Testis (tissue), 3 donors: ENCODE measurements around the gene ABCA12. TPM values are rescaled to one million over a fixed set of nuclear protein-coding genes. Genes with fewer than 3 reads are reported as not detected.

Experiments used
- DNase-seq: peaks from one replicate; pipeline ENCODE4 v3.0.0-alpha.2; 2019
- H3K27ac ChIP-seq, 2 donors: fragments of 200-600 bp; sonication (generic); one replicate each; pipeline ENCODE4 v1.5.1; 2019
- H3K27me3 ChIP-seq: fragments of 200-600 bp; sonication (generic); one replicate; pipeline ENCODE4 v1.5.1; 2019
- H3K36me3 ChIP-seq: fragments of 200-600 bp; sonication (generic); one replicate; pipeline ENCODE4 v1.5.1; 2017; ENCODE audit warnings: low read depth; ENCODE audit errors: missing control alignments
- H3K4me1 ChIP-seq: fragments of 200-600 bp; sonication (generic); one replicate; pipeline ENCODE4 v1.5.1; 2019
- H3K4me3 ChIP-seq, 2 donors: fragments of 200-600 bp; sonication (generic); one replicate each; pipeline ENCODE4 v1.5.1; 2017 to 2019
- H3K9me3 ChIP-seq: fragments of 200-600 bp; sonication (generic); one replicate; pipeline ENCODE4 v1.5.1; 2017
- CTCF ChIP-seq, 3 experiments: fragments of 450-650 bp in 2 of 3; fragments of 200-600 bp in 1 of 3; sonication (generic) in 1 of 3; IDR thresholded peaks; one replicate each; pipeline ENCODE4 v1.5.1; 2016 to 2019; ENCODE audit warnings: antibody characterized with exemption in 3 of 3, mild to moderate bottlenecking in 2 of 3, moderate library complexity in 1 of 3
- POLR2A ChIP-seq: fragments of 450-650 bp; IDR thresholded peaks from one replicate; pipeline ENCODE4 v1.6.1; 2017; ENCODE audit warnings: antibody characterized with exemption, mild to moderate bottlenecking, moderate library complexity
- WGBS, 2 donors: methylation state at CpG; one replicate each; pipeline ENCODE4 v1.1.5; 2018; 5-methylcytosine and 5-hydroxymethylcytosine counted together
- intact Hi-C: fragments of 100-400 bp; cut with DNase I; formaldehyde crosslinking; loops from one replicate; pipeline ENCODE4 v1.15.1; 2023; ENCODE audit warnings: low total_unique reads
- polyA plus RNA-seq: library from polyadenylated mRNA; stranded (reverse); fragments of 350-450 nt; fragmentation: Illumina TruSeq; extraction: RNeasy Lipid Tissue Mini Kit (QIAGEN cat#74804); gene quantifications from one replicate; pipeline ENCODE4 v1.2.3, GENCODE V29; 2014; ENCODE audit warnings: low read depth, low replicate concordance; ENCODE audit not compliant: insufficient read depth
- total RNA-seq, 2 donors: library from RNA; depleted of rRNA; stranded (reverse); fragments of >200 nt; gene quantifications; one replicate each; pipeline ENCODE4 v1.2.3, GENCODE V29; 2016

Gene ABCA12
- total and polyA plus RNA-seq, 3 donors from 2014 or later: 1.4 to 1.8 (median 1.6) TPM

- Histone ChIP-seq H3K36me3 (no peaks in the 10 kb centered on the region), H3K4me3 (no peak overlapping the region), H3K27me3 (no peaks in the 10 kb centered on the region), H3K4me1 (no peaks in the 10 kb centered on the region), H3K27ac (no peak overlapping the region), H3K9me3 (no peaks in the 10 kb centered on the region)
- WGBS, 2 donors: 90 to 93% methylated on average over 6 of the region's 6 CpGs
- DNase-seq: no peak
- intact Hi-C loops: no loop called here
- TF ChIP-seq CTCF (IDR thresholded peaks at IDR 0.05) (no peak), POLR2A (no peak)
Observed at GRCh38 chr2:215098875-215099274, 39.6 kb downstream of the ABCA12 start.

- no peaks in the 10 kb centered on the region for H3K4me1 ChIP-seq
- no peaks in the 10 kb centered on the region for H3K9me3 ChIP-seq
- H3K4me3 ChIP-seq: no peak overlapping the region
- TF ChIP-seq POLR2A (no peak), CTCF (IDR thresholded peaks at IDR 0.05) (no peak)
- H3K27ac ChIP-seq: no peak overlapping the region
- no peak for DNase-seq
- no peaks in the 10 kb centered on the region for H3K27me3 ChIP-seq
- no peaks in the 10 kb centered on the region for H3K36me3 ChIP-seq
- intact Hi-C loops: no loop called here
- WGBS, 2 donors: 92 to 93% methylated on average over 5 of the region's 5 CpGs
Observed at GRCh38 chr2:215084080-215084479, 54.3 kb downstream of the ABCA12 start.

- Histone ChIP-seq H3K36me3 (no peaks in the 10 kb centered on the region), H3K4me3 (no peak overlapping the region), H3K4me1 (no peaks in the 10 kb centered on the region), H3K27me3 (no peaks in the 10 kb centered on the region), H3K9me3 (no peaks in the 10 kb centered on the region), H3K27ac (no peak overlapping the region)
- intact Hi-C loops: no loop called here
- 90 to 91% methylated on average over 4 of the region's 4 CpGs for WGBS, 2 donors
- TF ChIP-seq CTCF (IDR thresholded peaks at IDR 0.05) (no peak), POLR2A (no peak)
- no peak for DNase-seq
Observed at GRCh38 chr2:215083146-215083545, 55.3 kb downstream of the ABCA12 start.

- Histone ChIP-seq H3K9me3 (no peaks in the 10 kb centered on the region), H3K4me3 (no peak overlapping the region), H3K27me3 (no peaks in the 10 kb centered on the region), H3K27ac (no peak overlapping the region), H3K4me1 (no peaks in the 10 kb centered on the region), H3K36me3 (no peaks in the 10 kb centered on the region)
- no peak for TF ChIP-seq CTCF (IDR thresholded peaks at IDR 0.05)
- TF ChIP-seq POLR2A: no peak
- intact Hi-C loops: no loop called here
- no peak for DNase-seq
Observed at GRCh38 chr2:215082446-215082845, 56.0 kb downstream of the ABCA12 start.

- H3K27ac ChIP-seq: no peak overlapping the region
- TF ChIP-seq CTCF (IDR thresholded peaks at IDR 0.05): no peak
- no peak for TF ChIP-seq POLR2A
- no peaks in the 10 kb centered on the region for H3K9me3 ChIP-seq
- WGBS, 2 donors: 66 to 78% methylated on average over 4 of the region's 4 CpGs
- no peak for DNase-seq
- H3K4me3 ChIP-seq: no peak overlapping the region
- intact Hi-C loops: no loop called here
- no peaks in the 10 kb centered on the region for H3K36me3 ChIP-seq
- H3K4me1 ChIP-seq: no peaks in the 10 kb centered on the region
- H3K27me3 ChIP-seq: no peaks in the 10 kb centered on the region
Observed at GRCh38 chr2:215080545-215080944, 57.9 kb downstream of the ABCA12 start.
